HG03135 (cell line): ENCODE results near the gene CLDN2.
"Not testable (repeated sequence)": the region's sequence is repeated elsewhere in the genome, so short reads cannot be mapped to it uniquely, and the experiment has no call there.

Experiments
- ATAC-seq: cut with Tn5 transposase; IDR thresholded peaks from one replicate; pipeline ENCODE4 v1.9.1; 2021; ENCODE audit warnings: mild to moderate bottlenecking, moderate library complexity; ENCODE audit not compliant: unreplicated experiment

Gene CLDN2

GRCh38 chrX:106955004-106955772 is 35.0 kb downstream of the CLDN2 start:
- no peak for ATAC-seq

- ATAC-seq: no peak
Observed at GRCh38 chrX:106957856-106958255, 37.7 kb downstream of the CLDN2 start.

- no peak for ATAC-seq
Observed at GRCh38 chrX:106959901-106960300, 39.7 kb downstream of the CLDN2 start.

GRCh38 chrX:106963111-106963510 is 42.9 kb downstream of the CLDN2 start:
- ATAC-seq: no peak

GRCh38 chrX:106964290-106964689 is 44.1 kb downstream of the CLDN2 start:
- no peak for ATAC-seq

GRCh38 chrX:106966547-106966946 is 46.3 kb downstream of the CLDN2 start:
- not testable (repeated sequence) for ATAC-seq

- no peak for ATAC-seq
Observed at GRCh38 chrX:106972896-106973295, 52.7 kb downstream of the CLDN2 start.

- ATAC-seq: no peak
Observed at GRCh38 chrX:106973433-106974149, 53.4 kb downstream of the CLDN2 start.

GRCh38 chrX:106976416-106976815 is 56.2 kb downstream of the CLDN2 start:
- no peak for ATAC-seq
